ENCODE data around the gene TANGO6. TPM values are rescaled to one million over a fixed set of nuclear protein-coding genes. Genes with fewer than 3 reads are reported as not detected.

The TANGO6 gene
- total and polyA plus RNA-seq, 3 donors from 2014 or later: 23.1 to 41.3 (median 39.4) TPM

GRCh38 chr16:68900009-68900408 lies 56.7 kb downstream of the TANGO6 start:
- H3K36me3 ChIP-seq (ENCODE audit: low read depth, missing control alignments): no peaks in the 10 kb centered on the region
- TF ChIP-seq POLR2A (IDR thresholded peaks at IDR 0.05): no peak
- TF ChIP-seq CTCF (IDR thresholded peaks at IDR 0.05): no peak
- no peaks in the 10 kb centered on the region for H3K9me3 ChIP-seq
- no peak overlapping the region for H3K4me3 ChIP-seq
- H3K27ac ChIP-seq: no peak overlapping the region
- no peaks in the 10 kb centered on the region for H3K27me3 ChIP-seq
- no peak for DNase-seq
- intact Hi-C loops (cut with DNase I; ENCODE audit: low total_unique reads): no loop called here
- no peaks in the 10 kb centered on the region for H3K4me1 ChIP-seq
- WGBS, 2 donors: 84 to 94% methylated on average over 4 of the region's 4 CpGs

GRCh38 chr16:68902003-68902968 lies 59.0 kb downstream of the TANGO6 start:
- H3K9me3 ChIP-seq: no peaks in the 10 kb centered on the region
- no peaks in the 10 kb centered on the region for H3K27me3 ChIP-seq
- TF ChIP-seq POLR2A (IDR thresholded peaks at IDR 0.05) (no peak), CTCF (IDR thresholded peaks at IDR 0.05) (peak; percentile 50 to 60 (median 53))
- H3K4me1 ChIP-seq: no peaks in the 10 kb centered on the region
- H3K36me3 ChIP-seq (ENCODE audit: low read depth, missing control alignments): no peaks in the 10 kb centered on the region
- peak; percentile 60 for DNase-seq
- no peak overlapping the region for H3K27ac ChIP-seq
- 41 to 43% methylated on average over 5 of the region's 5 CpGs for WGBS, 2 donors
- intact Hi-C loops (cut with DNase I; ENCODE audit: low total_unique reads): no loop called here
- no peak overlapping the region for H3K4me3 ChIP-seq

GRCh38 chr16:68902969-68903345 lies 59.6 kb downstream of the TANGO6 start:
- 79 to 84% methylated on average over 2 of the region's 2 CpGs for WGBS, 2 donors
- TF ChIP-seq POLR2A (IDR thresholded peaks at IDR 0.05): no peak
- TF ChIP-seq CTCF (IDR thresholded peaks at IDR 0.05): no peak
- H3K9me3 ChIP-seq: no peaks in the 10 kb centered on the region
- H3K27me3 ChIP-seq: no peaks in the 10 kb centered on the region
- intact Hi-C loops (cut with DNase I; ENCODE audit: low total_unique reads): no loop called here
- no peaks in the 10 kb centered on the region for H3K36me3 ChIP-seq (ENCODE audit: low read depth, missing control alignments)
- no peak for DNase-seq
- no peak overlapping the region for H3K27ac ChIP-seq
- H3K4me1 ChIP-seq: peaks cover 4% of the 10 kb centered on the region
- H3K4me3 ChIP-seq: no peak overlapping the region

- DNase-seq: no peak
- intact Hi-C loops (cut with DNase I; ENCODE audit: low total_unique reads): no loop called here
Observed at GRCh38 chr16:68907297-68907696, 64.0 kb downstream of the TANGO6 start.

More at GRCh38 chr16:68907297-68907696, 64.0 kb downstream of the TANGO6 start:
- Histone ChIP-seq H3K27ac (peak overlapping the region in 1 of 2 donors; percentile 54), H3K9me3 (no peaks in the 10 kb centered on the region), H3K4me1 (peaks cover 8% of the 10 kb centered on the region), H3K36me3 (ENCODE audit: low read depth, missing control alignments) (no peaks in the 10 kb centered on the region), H3K4me3 (no peak overlapping the region), H3K27me3 (no peaks in the 10 kb centered on the region)
- 72 to 85% methylated on average over 3 of the region's 3 CpGs for WGBS, 2 donors
- TF ChIP-seq POLR2A (IDR thresholded peaks at IDR 0.05) (no peak), CTCF (IDR thresholded peaks at IDR 0.05) (no peak)
